ENCODE data around the gene ATOX1. TPM values are rescaled to one million over a fixed set of nuclear protein-coding genes. Genes with fewer than 3 reads are reported as not detected.
"Not testable (repeated sequence)": the region's sequence is repeated elsewhere in the genome, so short reads cannot be mapped to it uniquely, and the experiment has no call there.

Gene ATOX1
- total and polyA plus RNA-seq, 2 donors (not counting 1 experiment from before 2014, with no cell fraction given), result 37.3 to 43.6 TPM

DNA sequence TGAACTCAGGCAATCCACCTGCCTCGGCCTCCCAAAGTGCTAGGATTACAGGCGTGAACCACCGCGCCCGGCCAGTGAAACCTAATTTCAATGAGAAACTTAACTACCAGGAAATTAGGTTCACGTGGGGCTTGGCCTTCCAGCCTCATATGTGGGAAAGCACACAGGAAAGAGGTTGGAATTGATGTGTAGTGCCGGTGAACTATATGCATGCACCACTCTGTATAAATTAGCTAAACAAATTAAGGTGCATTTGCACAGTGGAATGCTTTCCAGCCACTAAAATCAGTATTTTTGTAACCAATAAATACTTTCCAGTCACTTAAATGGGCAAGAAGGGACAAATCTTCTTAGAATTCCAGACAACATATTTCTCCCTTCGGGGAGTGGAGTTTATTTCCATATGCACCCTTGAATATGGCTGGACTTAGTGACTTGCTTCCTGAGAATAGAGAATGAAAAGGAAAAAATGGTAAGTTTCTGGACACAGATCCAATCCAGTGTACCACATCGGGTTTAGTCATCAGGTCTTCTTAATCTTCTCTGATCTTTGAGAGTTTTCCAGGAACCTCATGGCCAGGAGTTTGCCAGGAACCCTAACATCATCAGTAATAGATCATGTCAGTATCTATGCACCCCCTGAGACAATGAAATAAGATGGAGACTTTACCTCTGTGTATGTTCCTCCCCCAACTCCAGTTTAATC, 24.9 kb downstream of the ATOX1 start:
- TF ChIP-seq EZH2 (IDR thresholded peaks at IDR 0.05; ENCODE audit: borderline replicate concordance, insufficient read depth, low read depth, low read length, poor library complexity, severe bottlenecking), result no peak
- TF ChIP-seq, protein P1, sequence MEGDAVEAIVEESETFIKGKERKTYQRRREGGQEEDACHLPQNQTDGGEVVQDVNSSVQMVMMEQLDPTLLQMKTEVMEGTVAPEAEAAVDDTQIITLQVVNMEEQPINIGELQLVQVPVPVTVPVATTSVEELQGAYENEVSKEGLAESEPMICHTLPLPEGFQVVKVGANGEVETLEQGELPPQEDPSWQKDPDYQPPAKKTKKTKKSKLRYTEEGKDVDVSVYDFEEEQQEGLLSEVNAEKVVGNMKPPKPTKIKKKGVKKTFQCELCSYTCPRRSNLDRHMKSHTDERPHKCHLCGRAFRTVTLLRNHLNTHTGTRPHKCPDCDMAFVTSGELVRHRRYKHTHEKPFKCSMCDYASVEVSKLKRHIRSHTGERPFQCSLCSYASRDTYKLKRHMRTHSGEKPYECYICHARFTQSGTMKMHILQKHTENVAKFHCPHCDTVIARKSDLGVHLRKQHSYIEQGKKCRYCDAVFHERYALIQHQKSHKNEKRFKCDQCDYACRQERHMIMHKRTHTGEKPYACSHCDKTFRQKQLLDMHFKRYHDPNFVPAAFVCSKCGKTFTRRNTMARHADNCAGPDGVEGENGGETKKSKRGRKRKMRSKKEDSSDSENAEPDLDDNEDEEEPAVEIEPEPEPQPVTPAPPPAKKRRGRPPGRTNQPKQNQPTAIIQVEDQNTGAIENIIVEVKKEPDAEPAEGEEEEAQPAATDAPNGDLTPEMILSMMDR (IDR thresholded peaks at IDR 0.05), result no peak
- H3K9ac ChIP-seq (ENCODE audit: low read length), result no peak overlapping the region
- intact Hi-C loops (cut with micrococcal nuclease), result no loop called here
- H3K27ac ChIP-seq (ENCODE audit: low read length in 2 of 2), result no peak overlapping the region
- ATAC-seq (ENCODE audit: low read depth) (no peak), DNase-seq (no peak)
- H4K20me1 ChIP-seq (ENCODE audit: control insufficient read depth, insufficient read depth, low read length, poor library complexity, severe bottlenecking), result no peaks in the 10 kb centered on the region
- H3K9me3 ChIP-seq (ENCODE audit: control extremely low read depth in 1 of 3, control insufficient read depth in 2 of 3, insufficient read depth in 1 of 3, low read length in 2 of 3), result peaks cover 0 to 7% (median 2%) of the 10 kb centered on the region in 3 donors
- H3K4me1 ChIP-seq (ENCODE audit: control insufficient read depth in 2 of 2, insufficient read depth in 2 of 2, low read length in 2 of 2), result no peaks in the 10 kb centered on the region
- no peak overlapping the region for H3K4me3 ChIP-seq (ENCODE audit: control extremely low read depth in 1 of 5, extremely low read depth in 1 of 5, insufficient read depth in 1 of 5, low read depth in 2 of 5, low read length in 4 of 5)
- no peak overlapping the region for H3K4me2 ChIP-seq (replicated peaks; ENCODE audit: low read depth, low read length, poor library complexity, severe bottlenecking)
- ChIA-PET CTCF (no interaction called here), POLR2A (no interaction called here)
- H2AFZ ChIP-seq (ENCODE audit: insufficient read depth, low read depth, low read length, poor library complexity, severe bottlenecking), result no peak overlapping the region
- Mint-ChIP-seq H3K27ac (no peak overlapping the region), H3K27me3 (no peaks in the 10 kb centered on the region), H3K4me1 (no peaks in the 10 kb centered on the region), H3K9me3 (ENCODE audit: insufficient read depth) (peaks cover 8% of the 10 kb centered on the region), H3K4me3 (no peak overlapping the region)
- H3K27me3 ChIP-seq (replicated peaks in 1 of 4; ENCODE audit: control extremely low read depth in 1 of 4, control insufficient read depth in 3 of 4, insufficient read depth in 4 of 4, low read length in 3 of 4), result no peaks in the 10 kb centered on the region
- H3K36me3 ChIP-seq (replicated peaks in 1 of 2; ENCODE audit: control extremely low read depth in 1 of 2, control insufficient read depth in 1 of 2, extremely low read depth in 1 of 2, insufficient read depth in 2 of 2, low read length in 1 of 2), result peaks cover 6 to 8% of the 10 kb centered on the region in 2 experiments
- WGBS (ENCODE audit: insufficient coverage), result 97% methylated on average over 5 of the region's 9 CpGs
- peaks cover 7% of the 10 kb centered on the region for H3K79me2 ChIP-seq (ENCODE audit: control insufficient read depth, insufficient read depth, low read length)

DNA sequence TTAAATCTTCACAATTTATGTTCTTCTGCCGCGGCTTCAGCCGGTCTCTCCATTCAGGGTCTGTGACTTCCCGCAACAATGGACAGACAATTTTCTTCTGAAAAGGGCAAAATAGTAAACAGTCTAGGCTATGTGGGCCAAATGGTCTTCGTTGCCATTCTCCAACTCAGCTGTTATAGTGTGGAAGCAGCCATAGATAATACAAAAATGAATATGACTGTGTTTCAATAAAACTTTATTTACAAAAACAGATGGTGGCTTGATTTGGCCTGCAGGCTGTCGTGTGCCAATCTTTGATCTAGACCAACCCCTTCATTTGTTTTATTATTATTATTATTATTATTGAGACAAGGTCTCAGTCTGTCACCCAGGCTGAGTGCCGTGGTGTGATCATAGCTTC, 28.1 kb downstream of the ATOX1 start:
- Mint-ChIP-seq H3K4me1 (no peaks in the 10 kb centered on the region), H3K27ac (no peak overlapping the region), H3K4me3 (no peak overlapping the region), H3K27me3 (no peaks in the 10 kb centered on the region), H3K9me3 (ENCODE audit: insufficient read depth) (peaks cover 8% of the 10 kb centered on the region)
- H3K4me3 ChIP-seq (ENCODE audit: control extremely low read depth in 1 of 5, extremely low read depth in 1 of 5, insufficient read depth in 1 of 5, low read depth in 2 of 5, low read length in 4 of 5), result no peak overlapping the region
- H3K79me2 ChIP-seq (ENCODE audit: control insufficient read depth, insufficient read depth, low read length), result no peaks in the 10 kb centered on the region
- intact Hi-C loops (cut with micrococcal nuclease), result no loop called here
- TF ChIP-seq EZH2 (IDR thresholded peaks at IDR 0.05; ENCODE audit: borderline replicate concordance, insufficient read depth, low read depth, low read length, poor library complexity, severe bottlenecking), result no peak
- TF ChIP-seq, protein P1 (IDR thresholded peaks at IDR 0.05), result no peak
- no peak overlapping the region for H3K9ac ChIP-seq (ENCODE audit: low read length)
- peaks cover 3 to 6% of the 10 kb centered on the region in 2 experiments for H3K36me3 ChIP-seq (replicated peaks in 1 of 2; ENCODE audit: control extremely low read depth in 1 of 2, control insufficient read depth in 1 of 2, extremely low read depth in 1 of 2, insufficient read depth in 2 of 2, low read length in 1 of 2)
- WGBS (ENCODE audit: insufficient coverage), result 100% methylated on average over 1 of the region's 7 CpGs
- no peaks in the 10 kb centered on the region for H4K20me1 ChIP-seq (ENCODE audit: control insufficient read depth, insufficient read depth, low read length, poor library complexity, severe bottlenecking)
- no peaks in the 10 kb centered on the region for H3K4me1 ChIP-seq (ENCODE audit: control insufficient read depth in 2 of 2, insufficient read depth in 2 of 2, low read length in 2 of 2)
- peaks cover 0 to 7% (median 2%) of the 10 kb centered on the region in 3 donors for H3K9me3 ChIP-seq (ENCODE audit: control extremely low read depth in 1 of 3, control insufficient read depth in 2 of 3, insufficient read depth in 1 of 3, low read length in 2 of 3)
- no peak for DNase-seq
- no peaks in the 10 kb centered on the region for H3K27me3 ChIP-seq (replicated peaks in 1 of 4; ENCODE audit: control extremely low read depth in 1 of 4, control insufficient read depth in 3 of 4, insufficient read depth in 4 of 4, low read length in 3 of 4)
- no peak overlapping the region for H3K4me2 ChIP-seq (replicated peaks; ENCODE audit: low read depth, low read length, poor library complexity, severe bottlenecking)
- ChIA-PET POLR2A (no interaction called here), CTCF (no interaction called here)
- no peak for ATAC-seq (ENCODE audit: low read depth)
- H3K27ac ChIP-seq (ENCODE audit: low read length in 2 of 2), result no peak overlapping the region
- H2AFZ ChIP-seq (ENCODE audit: insufficient read depth, low read depth, low read length, poor library complexity, severe bottlenecking), result no peak overlapping the region

DNA sequence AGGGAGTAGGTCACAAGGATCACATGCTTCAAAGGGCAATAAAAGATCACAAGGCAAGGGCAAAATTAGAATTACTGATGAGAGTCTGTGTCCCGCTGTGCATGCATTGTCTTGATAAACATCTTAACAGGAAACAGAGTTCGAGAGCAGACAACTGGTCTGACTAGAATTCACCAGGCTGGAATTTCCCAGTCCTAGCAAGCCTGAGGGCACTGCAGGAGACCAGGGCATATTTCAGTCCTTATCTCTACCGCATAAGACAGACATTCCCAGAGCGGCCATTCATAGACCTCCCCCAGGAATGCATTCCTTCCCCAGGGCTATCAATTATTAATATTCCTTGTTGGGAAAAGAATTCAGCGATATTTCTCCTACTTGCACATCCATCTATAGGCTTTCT, 28.8 kb downstream of the ATOX1 start:
- H3K4me3 ChIP-seq (ENCODE audit: control extremely low read depth in 1 of 5, extremely low read depth in 1 of 5, insufficient read depth in 1 of 5, low read depth in 2 of 5, low read length in 4 of 5); CTCF ChIA-PET; H3K4me2 ChIP-seq (replicated peaks; ENCODE audit: low read depth, low read length, poor library complexity, severe bottlenecking); H3K9ac ChIP-seq (ENCODE audit: low read length); H4K20me1 ChIP-seq (ENCODE audit: control insufficient read depth, insufficient read depth, low read length, poor library complexity, severe bottlenecking); H3K27ac ChIP-seq (ENCODE audit: low read length in 2 of 2); intact Hi-C loops (cut with micrococcal nuclease); H3K4me1 ChIP-seq (ENCODE audit: control insufficient read depth in 2 of 2, insufficient read depth in 2 of 2, low read length in 2 of 2); POLR2A ChIA-PET; H3K9me3 Mint-ChIP-seq (ENCODE audit: insufficient read depth); ATAC-seq (ENCODE audit: low read depth); H3K4me1 Mint-ChIP-seq; H2AFZ ChIP-seq (ENCODE audit: insufficient read depth, low read depth, low read length, poor library complexity, severe bottlenecking); H3K27ac Mint-ChIP-seq; DNase-seq; H3K36me3 ChIP-seq (replicated peaks in 1 of 2; ENCODE audit: control extremely low read depth in 1 of 2, control insufficient read depth in 1 of 2, extremely low read depth in 1 of 2, insufficient read depth in 2 of 2, low read length in 1 of 2); H3K9me3 ChIP-seq (ENCODE audit: control extremely low read depth in 1 of 3, control insufficient read depth in 2 of 3, insufficient read depth in 1 of 3, low read length in 2 of 3); H3K4me3 Mint-ChIP-seq; H3K79me2 ChIP-seq (ENCODE audit: control insufficient read depth, insufficient read depth, low read length); H3K27me3 ChIP-seq (replicated peaks in 1 of 4; ENCODE audit: control extremely low read depth in 1 of 4, control insufficient read depth in 3 of 4, insufficient read depth in 4 of 4, low read length in 3 of 4); H3K27me3 Mint-ChIP-seq: not testable (repeated sequence)
- WGBS (ENCODE audit: insufficient coverage), result 85% methylated on average over 1 of the region's 5 CpGs

All from B cell (primary cell).